Activated CD8-positive, alpha-beta T cell treated with anti-CD3 and anti-CD28 coated beads, Interleukin-2, amount 10 ng/mL, durations not matched to agents 7 days and 5 days (primary cell): Measurements from ENCODE around the gene RAD1. TPM values are rescaled to one million over a fixed set of nuclear protein-coding genes. Genes with fewer than 3 reads are reported as not detected.

ENCODE experiments used
- ATAC-seq: fragments of 150-1000 bp; cut with Tn5 transposase; one replicate; pipeline ENCODE4 v1.10.0; 2021; ENCODE audit warnings: moderate library complexity
- CTCF ChIA-PET: fragments of 350-600 bp; sonication (Branson Sonifier 250); formaldehyde crosslinking; loops from one replicate; lab custom pipeline; 2021; ENCODE audit warnings: antibody characterized with exemption; lab: Charles Lee
- POLR2A ChIA-PET: fragments of 350-600 bp; sonication (Branson Sonifier 250); formaldehyde crosslinking; loops from one replicate; lab custom pipeline; 2021; ENCODE audit warnings: antibody characterized with exemption; lab: Charles Lee
- DNase-seq: peaks from one replicate; pipeline ENCODE4 v3.0.0-alpha.2; 2020
- H3K27ac Mint-ChIP-seq: one replicate; pipeline ENCODE4 v1.8.0; 2021; ENCODE audit warnings: mild to moderate bottlenecking, mixed read lengths
- H3K27me3 Mint-ChIP-seq: one replicate; pipeline ENCODE4 v1.8.0; 2021; ENCODE audit warnings: low read depth, mixed read lengths
- H3K36me3 Mint-ChIP-seq: one replicate; pipeline ENCODE4 v1.8.0; 2021; ENCODE audit warnings: low read depth, mixed read lengths
- H3K4me1 Mint-ChIP-seq: one replicate; pipeline ENCODE4 v1.8.0; 2021; ENCODE audit warnings: low read depth, mixed read lengths
- H3K4me3 Mint-ChIP-seq: one replicate; pipeline ENCODE4 v1.8.0; 2021; ENCODE audit warnings: mild to moderate bottlenecking, mixed read lengths
- H3K9me3 Mint-ChIP-seq: one replicate; pipeline ENCODE4 v1.8.0; 2022; ENCODE audit warnings: mixed read lengths; ENCODE audit not compliant: insufficient read depth
- total RNA-seq, 2 experiments: library from RNA; stranded (reverse); gene quantifications; one replicate each; pipeline ENCODE4 v1.2.3, GENCODE V29; 2021

Gene RAD1
- total RNA-seq, 2 experiments from 2014 or later = 29.7 to 32.4 TPM

- peaks cover under 1% of the 10 kb centered on the region for H3K27me3 Mint-ChIP-seq
- no peak overlapping the region for H3K27ac Mint-ChIP-seq
- ATAC-seq (no peak), DNase-seq (no peak)
- H3K36me3 Mint-ChIP-seq = no peaks in the 10 kb centered on the region
- POLR2A ChIA-PET = no interaction called here
- H3K9me3 Mint-ChIP-seq = no peaks in the 10 kb centered on the region
- no peak overlapping the region for H3K4me3 Mint-ChIP-seq
- CTCF ChIA-PET = no interaction called here
- H3K4me1 Mint-ChIP-seq = no peaks in the 10 kb centered on the region
Observed at GRCh38 chr5:34865091-34865490, 50.2 kb downstream of the RAD1 start.

DNA sequence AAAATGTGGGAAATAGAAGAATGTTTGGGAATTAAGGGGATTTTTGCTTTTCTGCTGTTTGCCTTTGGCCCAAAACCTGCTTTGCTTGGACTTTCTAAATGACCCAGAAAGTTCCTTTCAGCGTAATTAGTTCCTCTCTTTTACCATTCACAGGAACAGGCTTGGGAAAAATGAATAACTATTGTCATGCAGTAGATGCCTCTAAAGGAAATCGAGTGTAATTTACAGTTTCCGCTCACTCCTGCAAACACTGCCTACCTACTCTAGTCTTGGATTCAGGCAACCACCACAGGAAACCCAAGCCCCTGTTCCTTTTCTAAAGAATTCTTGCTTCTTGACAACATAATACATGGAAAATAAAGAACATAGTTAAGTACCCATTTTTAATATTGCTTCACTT lies 51.4 kb downstream of the RAD1 start:
- ChIA-PET CTCF (no interaction called here), POLR2A (no interaction called here)
- H3K27me3 Mint-ChIP-seq = peaks cover 2% of the 10 kb centered on the region
- ATAC-seq = no peak
- H3K9me3 Mint-ChIP-seq = no peaks in the 10 kb centered on the region
- no peak overlapping the region for H3K4me3 Mint-ChIP-seq
- no peak overlapping the region for H3K27ac Mint-ChIP-seq
- H3K4me1 Mint-ChIP-seq = no peaks in the 10 kb centered on the region
- no peaks in the 10 kb centered on the region for H3K36me3 Mint-ChIP-seq
- no peak for DNase-seq

- ATAC-seq (no peak), DNase-seq (no peak)
- H3K4me1 Mint-ChIP-seq = no peaks in the 10 kb centered on the region
- no peaks in the 10 kb centered on the region for H3K36me3 Mint-ChIP-seq
- ChIA-PET POLR2A (no interaction called here), CTCF (no interaction called here)
- no peaks in the 10 kb centered on the region for H3K9me3 Mint-ChIP-seq
- no peak overlapping the region for H3K4me3 Mint-ChIP-seq
- no peak overlapping the region for H3K27ac Mint-ChIP-seq
- peaks cover 2% of the 10 kb centered on the region for H3K27me3 Mint-ChIP-seq
Observed at GRCh38 chr5:34859253-34859652, 56.1 kb downstream of the RAD1 start.

GRCh38 chr5:34858790-34859189 lies 56.5 kb downstream of the RAD1 start:
- Mint-ChIP-seq H3K27me3 (peaks cover 2% of the 10 kb centered on the region), H3K4me1 (no peaks in the 10 kb centered on the region), H3K4me3 (no peak overlapping the region), H3K9me3 (no peaks in the 10 kb centered on the region), H3K27ac (no peak overlapping the region), H3K36me3 (no peaks in the 10 kb centered on the region)
- ChIA-PET CTCF (no interaction called here), POLR2A (no interaction called here)
- no peak for DNase-seq
- no peak for ATAC-seq

GRCh38 chr5:34857894-34858293 lies 57.4 kb downstream of the RAD1 start:
- DNase-seq = no peak
- Mint-ChIP-seq H3K9me3 (no peaks in the 10 kb centered on the region), H3K4me1 (no peaks in the 10 kb centered on the region), H3K27ac (no peak overlapping the region), H3K27me3 (peaks cover 2% of the 10 kb centered on the region), H3K4me3 (no peak overlapping the region), H3K36me3 (no peaks in the 10 kb centered on the region)
- ChIA-PET POLR2A (no interaction called here), CTCF (no interaction called here)
- ATAC-seq = no peak

GRCh38 chr5:34857161-34857560 lies 58.1 kb downstream of the RAD1 start:
- no peak for DNase-seq
- Mint-ChIP-seq H3K27ac (no peak overlapping the region), H3K36me3 (no peaks in the 10 kb centered on the region), H3K4me1 (no peaks in the 10 kb centered on the region), H3K4me3 (no peak overlapping the region), H3K27me3 (peaks cover 2% of the 10 kb centered on the region), H3K9me3 (no peaks in the 10 kb centered on the region)
- ATAC-seq = no peak
- CTCF ChIA-PET = no interaction called here
- POLR2A ChIA-PET = no interaction called here

Other genes starting within 250 kb of the RAD1 start
- not detected for gene TTC23L, start 76.3 kb downstream of the RAD1 start, total RNA-seq
- 10 to 100 TPM; 41.6 to 46.4 TPM for gene BRIX1, start 207 bp upstream of the RAD1 start, total RNA-seq
- 10 to 100 TPM; 58.6 to 59.3 TPM for gene DNAJC21, start 14.1 kb upstream of the RAD1 start, total RNA-seq
- not detected for gene AGXT2, start 132.4 kb upstream of the RAD1 start, total RNA-seq